Parathyroid adenoma (tissue), 2 donors: ENCODE data around the gene IRGQ.

Experiments used
- H2AFZ ChIP-seq: fragments of 300-600 bp; sonication (generic); one replicate; pipeline ENCODE4 v1.7.0; 2017; ENCODE audit warnings: antibody characterized with exemption, mild to moderate bottlenecking
- H3K27ac ChIP-seq: fragments of 300-600 bp; sonication (generic); one replicate; pipeline ENCODE4 v1.7.0; 2017
- H3K27me3 ChIP-seq: fragments of 300-600 bp; sonication (generic); one replicate; pipeline ENCODE4 v1.7.0; 2017; ENCODE audit warnings: low read length; ENCODE audit not compliant: control insufficient read depth, insufficient read depth
- H3K36me3 ChIP-seq: fragments of 300-600 bp; sonication (generic); one replicate; pipeline ENCODE4 v1.7.0; 2017; ENCODE audit warnings: low read length; ENCODE audit not compliant: control insufficient read depth, insufficient read depth
- H3K4me1 ChIP-seq: fragments of 300-600 bp; sonication (generic); one replicate; pipeline ENCODE4 v1.7.0; 2017; ENCODE audit warnings: control low read depth
- H3K4me2 ChIP-seq: fragments of 300-600 bp; sonication (generic); one replicate; pipeline ENCODE4 v1.7.0; 2017; ENCODE audit warnings: low read length
- H3K4me3 ChIP-seq: fragments of 300-600 bp; sonication (generic); one replicate; pipeline ENCODE4 v1.7.0; 2017; ENCODE audit warnings: low read depth, low read length
- H3K79me2 ChIP-seq: fragments of 300-600 bp; sonication (generic); one replicate; pipeline ENCODE4 v1.7.0; 2017; ENCODE audit warnings: control low read depth
- H3K9ac ChIP-seq: fragments of 300-600 bp; sonication (generic); one replicate; pipeline ENCODE4 v1.7.0; 2017; ENCODE audit warnings: mild to moderate bottlenecking
- H3K9me3 ChIP-seq: fragments of 300-600 bp; sonication (generic); one replicate; pipeline ENCODE4 v1.7.0; 2017; ENCODE audit warnings: low read length; ENCODE audit not compliant: control insufficient read depth
- CTCF ChIP-seq: fragments of 300-600 bp; sonication (generic); IDR thresholded peaks from one replicate; pipeline ENCODE4 v1.7.0; 2017; ENCODE audit warnings: antibody characterized with exemption, mild to moderate bottlenecking
- donor health status: primary hyperparathyroidism.

The IRGQ gene

GRCh38 chr19:43616954-43617353 lies 21.0 kb upstream of the IRGQ start:
- Histone ChIP-seq H3K4me2 (no peak overlapping the region), H3K4me3 (no peak overlapping the region), H3K27ac (no peak overlapping the region), H3K27me3 (no peaks in the 10 kb centered on the region), H3K9me3 (no peaks in the 10 kb centered on the region), H3K36me3 (no peaks in the 10 kb centered on the region), H3K4me1 (peaks cover 3% of the 10 kb centered on the region), H2AFZ (no peak overlapping the region), H3K9ac (no peak overlapping the region), H3K79me2 (peaks cover 8% of the 10 kb centered on the region)
- TF ChIP-seq CTCF = no peak

GRCh38 chr19:43616306-43616705 lies 20.4 kb upstream of the IRGQ start:
- H3K36me3 ChIP-seq = no peaks in the 10 kb centered on the region
- H3K9ac ChIP-seq = no peak overlapping the region
- no peak overlapping the region for H3K4me3 ChIP-seq
- no peaks in the 10 kb centered on the region for H3K9me3 ChIP-seq
- no peak for TF ChIP-seq CTCF
- H3K4me2 ChIP-seq = no peak overlapping the region
- peaks cover 8% of the 10 kb centered on the region for H3K79me2 ChIP-seq
- no peaks in the 10 kb centered on the region for H3K27me3 ChIP-seq
- no peak overlapping the region for H3K27ac ChIP-seq
- H3K4me1 ChIP-seq = peaks cover 3% of the 10 kb centered on the region
- H2AFZ ChIP-seq = no peak overlapping the region

GRCh38 chr19:43612374-43612773 lies 16.4 kb upstream of the IRGQ start:
- Histone ChIP-seq H3K4me1 (no peaks in the 10 kb centered on the region), H3K4me3 (no peak overlapping the region), H3K79me2 (no peaks in the 10 kb centered on the region), H3K9me3 (no peaks in the 10 kb centered on the region), H3K27me3 (no peaks in the 10 kb centered on the region), H2AFZ (no peak overlapping the region), H3K4me2 (no peak overlapping the region), H3K27ac (no peak overlapping the region), H3K9ac (no peak overlapping the region), H3K36me3 (no peaks in the 10 kb centered on the region)
- TF ChIP-seq CTCF = no peak

- no peaks in the 10 kb centered on the region for H3K27me3 ChIP-seq
- no peaks in the 10 kb centered on the region for H3K9me3 ChIP-seq
- TF ChIP-seq CTCF = no peak
- no peaks in the 10 kb centered on the region for H3K79me2 ChIP-seq
- H2AFZ ChIP-seq = no peak within 1 kb of the TSS
- H3K36me3 ChIP-seq = no peaks in the 10 kb centered on the region
- no peak within 1 kb of the TSS for H3K4me3 ChIP-seq
- H3K4me1 ChIP-seq = no peaks in the 10 kb centered on the region
- no peak within 1 kb of the TSS for H3K4me2 ChIP-seq
- no peak within 1 kb of the TSS for H3K9ac ChIP-seq
- no peak within 1 kb of the TSS for H3K27ac ChIP-seq
These were observed 15.9 kb upstream of the IRGQ start, which contains the start of gene SRRM5 for GRCh38 chr19:43611788-43612187. Gene SRRM5 (plus strand): TSS chr19:43612088. CDS start chr19:43612122, 34 bp downstream.

- no peaks in the 10 kb centered on the region for H3K4me1 ChIP-seq
- H2AFZ ChIP-seq = no peak overlapping the region
- H3K9me3 ChIP-seq = no peaks in the 10 kb centered on the region
- no peaks in the 10 kb centered on the region for H3K79me2 ChIP-seq
- no peak for TF ChIP-seq CTCF
- no peak overlapping the region for H3K4me2 ChIP-seq
- H3K27ac ChIP-seq = no peak overlapping the region
- H3K36me3 ChIP-seq = no peaks in the 10 kb centered on the region
- H3K9ac ChIP-seq = no peak overlapping the region
- H3K27me3 ChIP-seq = no peaks in the 10 kb centered on the region
- H3K4me3 ChIP-seq = no peak overlapping the region
These were observed 14.6 kb upstream of the IRGQ start for GRCh38 chr19:43610493-43610892.
